Measurements from ENCODE around the gene PDGFRA.

GRCh38 chr4:54227256-54228055, 1.6 kb upstream of the PDGFRA start:
- TF ChIP-seq, protein P1, sequence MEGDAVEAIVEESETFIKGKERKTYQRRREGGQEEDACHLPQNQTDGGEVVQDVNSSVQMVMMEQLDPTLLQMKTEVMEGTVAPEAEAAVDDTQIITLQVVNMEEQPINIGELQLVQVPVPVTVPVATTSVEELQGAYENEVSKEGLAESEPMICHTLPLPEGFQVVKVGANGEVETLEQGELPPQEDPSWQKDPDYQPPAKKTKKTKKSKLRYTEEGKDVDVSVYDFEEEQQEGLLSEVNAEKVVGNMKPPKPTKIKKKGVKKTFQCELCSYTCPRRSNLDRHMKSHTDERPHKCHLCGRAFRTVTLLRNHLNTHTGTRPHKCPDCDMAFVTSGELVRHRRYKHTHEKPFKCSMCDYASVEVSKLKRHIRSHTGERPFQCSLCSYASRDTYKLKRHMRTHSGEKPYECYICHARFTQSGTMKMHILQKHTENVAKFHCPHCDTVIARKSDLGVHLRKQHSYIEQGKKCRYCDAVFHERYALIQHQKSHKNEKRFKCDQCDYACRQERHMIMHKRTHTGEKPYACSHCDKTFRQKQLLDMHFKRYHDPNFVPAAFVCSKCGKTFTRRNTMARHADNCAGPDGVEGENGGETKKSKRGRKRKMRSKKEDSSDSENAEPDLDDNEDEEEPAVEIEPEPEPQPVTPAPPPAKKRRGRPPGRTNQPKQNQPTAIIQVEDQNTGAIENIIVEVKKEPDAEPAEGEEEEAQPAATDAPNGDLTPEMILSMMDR (IDR thresholded peaks at IDR 0.05; ENCODE audit: low read depth, low read length, missing input control): no peak
- TF ChIP-seq GABPA (IDR thresholded peaks at IDR 0.05 in 1 of 2, conservative IDR thresholded peaks at IDR 0.05 in 1 of 2): no peak
- no peak for TF ChIP-seq ZBTB33 (IDR thresholded peaks at IDR 0.05)
- TF ChIP-seq, protein P2, sequence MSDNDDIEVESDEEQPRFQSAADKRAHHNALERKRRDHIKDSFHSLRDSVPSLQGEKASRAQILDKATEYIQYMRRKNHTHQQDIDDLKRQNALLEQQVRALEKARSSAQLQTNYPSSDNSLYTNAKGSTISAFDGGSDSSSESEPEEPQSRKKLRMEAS (IDR thresholded peaks at IDR 0.05): no peak
- TF ChIP-seq ATF3 (IDR thresholded peaks at IDR 0.05): no peak
- TF ChIP-seq TAF1 (conservative IDR thresholded peaks at IDR 0.05): no peak
- TF ChIP-seq, protein P3, sequence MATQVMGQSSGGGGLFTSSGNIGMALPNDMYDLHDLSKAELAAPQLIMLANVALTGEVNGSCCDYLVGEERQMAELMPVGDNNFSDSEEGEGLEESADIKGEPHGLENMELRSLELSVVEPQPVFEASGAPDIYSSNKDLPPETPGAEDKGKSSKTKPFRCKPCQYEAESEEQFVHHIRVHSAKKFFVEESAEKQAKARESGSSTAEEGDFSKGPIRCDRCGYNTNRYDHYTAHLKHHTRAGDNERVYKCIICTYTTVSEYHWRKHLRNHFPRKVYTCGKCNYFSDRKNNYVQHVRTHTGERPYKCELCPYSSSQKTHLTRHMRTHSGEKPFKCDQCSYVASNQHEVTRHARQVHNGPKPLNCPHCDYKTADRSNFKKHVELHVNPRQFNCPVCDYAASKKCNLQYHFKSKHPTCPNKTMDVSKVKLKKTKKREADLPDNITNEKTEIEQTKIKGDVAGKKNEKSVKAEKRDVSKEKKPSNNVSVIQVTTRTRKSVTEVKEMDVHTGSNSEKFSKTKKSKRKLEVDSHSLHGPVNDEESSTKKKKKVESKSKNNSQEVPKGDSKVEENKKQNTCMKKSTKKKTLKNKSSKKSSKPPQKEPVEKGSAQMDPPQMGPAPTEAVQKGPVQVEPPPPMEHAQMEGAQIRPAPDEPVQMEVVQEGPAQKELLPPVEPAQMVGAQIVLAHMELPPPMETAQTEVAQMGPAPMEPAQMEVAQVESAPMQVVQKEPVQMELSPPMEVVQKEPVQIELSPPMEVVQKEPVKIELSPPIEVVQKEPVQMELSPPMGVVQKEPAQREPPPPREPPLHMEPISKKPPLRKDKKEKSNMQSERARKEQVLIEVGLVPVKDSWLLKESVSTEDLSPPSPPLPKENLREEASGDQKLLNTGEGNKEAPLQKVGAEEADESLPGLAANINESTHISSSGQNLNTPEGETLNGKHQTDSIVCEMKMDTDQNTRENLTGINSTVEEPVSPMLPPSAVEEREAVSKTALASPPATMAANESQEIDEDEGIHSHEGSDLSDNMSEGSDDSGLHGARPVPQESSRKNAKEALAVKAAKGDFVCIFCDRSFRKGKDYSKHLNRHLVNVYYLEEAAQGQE (IDR thresholded peaks at IDR 0.05): no peak
- TF ChIP-seq RAD21 (IDR thresholded peaks at IDR 0.05): no peak
- no peak for TF ChIP-seq FOXA1 (IDR thresholded peaks at IDR 0.05)
- no peak for TF ChIP-seq NR2F2 (IDR thresholded peaks at IDR 0.05)
- no peak for TF ChIP-seq EGR1 (IDR thresholded peaks at IDR 0.05; ENCODE audit: low read depth in 2 of 2)
- no peak for TF ChIP-seq JUND (IDR thresholded peaks at IDR 0.05)
- TF ChIP-seq SP1 (IDR thresholded peaks at IDR 0.05): no peak
- TF ChIP-seq FOXA2 (IDR thresholded peaks at IDR 0.05): no peak

All from liver (tissue), 3 donors.